GM04503 (cell line): ENCODE results near the gene HSD17B1.
"Not testable (repeated sequence)": the region's sequence is repeated elsewhere in the genome, so short reads cannot be mapped to it uniquely, and the experiment has no call there.

Experiments used
- DNase-seq: peaks from one replicate; pipeline ENCODE4 v3.0.0-alpha.2; 2012; ENCODE audit warnings: low read depth

The HSD17B1 gene

GRCh38 chr17:42552736-42553135 is at the start of gene HSD17B1:
TSS of gene HSD17B1 (plus strand) at chr17:42552923. CDS start at chr17:42552934, 11 bp downstream.
- DNase-seq, result not testable (repeated sequence)

- no peak for DNase-seq
Measured at GRCh38 chr17:42502926-42503325, 49.8 kb upstream of the HSD17B1 start.

- no peak for DNase-seq
Measured at GRCh38 chr17:42507671-42508070, 45.1 kb upstream of the HSD17B1 start.

- DNase-seq, result no peak
Measured at GRCh38 chr17:42508426-42509165, 44.1 kb upstream of the HSD17B1 start.

GRCh38 chr17:42509409-42509808 is 43.3 kb upstream of the HSD17B1 start:
- no peak for DNase-seq

GRCh38 chr17:42509841-42510240 is 42.9 kb upstream of the HSD17B1 start:
- DNase-seq, result no peak

- DNase-seq, result no peak
Measured at GRCh38 chr17:42512246-42512645, 40.5 kb upstream of the HSD17B1 start.

GRCh38 chr17:42512733-42513251 is 39.9 kb upstream of the HSD17B1 start:
- DNase-seq, result no peak

- DNase-seq, result no peak
Measured at GRCh38 chr17:42513686-42514085, 39.0 kb upstream of the HSD17B1 start.

GRCh38 chr17:42514279-42514678 is 38.4 kb upstream of the HSD17B1 start:
- DNase-seq, result no peak

- no peak for DNase-seq
Measured at GRCh38 chr17:42514867-42515266, 37.9 kb upstream of the HSD17B1 start.

GRCh38 chr17:42517516-42517915 is 35.2 kb upstream of the HSD17B1 start:
- DNase-seq, result peak; percentile 81

GRCh38 chr17:42518046-42518754 is 34.5 kb upstream of the HSD17B1 start:
- peak; percentile 94 for DNase-seq

GRCh38 chr17:42518755-42519545 is 33.8 kb upstream of the HSD17B1 start:
- no peak for DNase-seq

- peak; percentile 99 for DNase-seq
Measured at GRCh38 chr17:42519546-42520491, 32.9 kb upstream of the HSD17B1 start.

GRCh38 chr17:42520540-42520951 is 32.2 kb upstream of the HSD17B1 start:
- no peak for DNase-seq

- DNase-seq, result no peak
Measured at GRCh38 chr17:42521036-42521435, 31.7 kb upstream of the HSD17B1 start.

- DNase-seq, result no peak
Measured at GRCh38 chr17:42521666-42522262, 31.0 kb upstream of the HSD17B1 start.

GRCh38 chr17:42522263-42522790 is 30.4 kb upstream of the HSD17B1 start:
- DNase-seq, result no peak

GRCh38 chr17:42522798-42523278 is 29.9 kb upstream of the HSD17B1 start:
- DNase-seq, result no peak
